Measurements from ENCODE around the gene EPS15. TPM values are rescaled to one million over a fixed set of nuclear protein-coding genes. Genes with fewer than 3 reads are reported as not detected.

The EPS15 gene
- total and polyA plus RNA-seq, 2 of the 8 experiments (the other 6 are each of a cell fraction or from before 2014, with no cell fraction given) = 15.9 to 57.2 TPM

- Histone ChIP-seq H3K27me3 (replicated peaks in 1 of 4; ENCODE audit: control insufficient read depth in 3 of 4, extremely low read depth in 1 of 4, insufficient read depth in 3 of 4, low read length in 3 of 4) (no peaks in the 10 kb centered on the region), H3K14ac (ENCODE audit: insufficient read length) (no peak overlapping the region), H3K79me1 (ENCODE audit: low read depth, low read length) (no peaks in the 10 kb centered on the region), H2BK120ac (replicated peaks; ENCODE audit: low read depth, low read length) (no peak overlapping the region), H3K4ac (replicated peaks; ENCODE audit: insufficient read length, low read depth, low read length) (no peak overlapping the region), H3K27ac (ENCODE audit: low read depth, low read length) (no peak overlapping the region), H3K4me3 (ENCODE audit: extremely low read depth in 1 of 4, insufficient read depth in 2 of 4, low read depth in 3 of 4, low read length in 4 of 4) (no peak overlapping the region), H2AFZ (ENCODE audit: low read length) (no peak overlapping the region), H3K36me3 (ENCODE audit: control insufficient read depth in 2 of 4, insufficient read depth in 4 of 4, low read length in 3 of 4) (no peaks in the 10 kb centered on the region), H2BK5ac (ENCODE audit: low read depth, low read length) (peak overlapping the region; percentile 26; the same call in 1 of the 2 replicates), H3K9ac (replicated peaks in 1 of 4; ENCODE audit: extremely low read depth in 1 of 4, low read depth in 3 of 4, low read length in 3 of 4) (no peak overlapping the region), H3K4me2 (ENCODE audit: insufficient read depth in 1 of 2, low read depth in 2 of 2, low read length in 2 of 2) (no peak overlapping the region), H4K5ac (ENCODE audit: insufficient read length, low read depth, low read length) (no peak overlapping the region), H3K56ac (replicated peaks; ENCODE audit: insufficient read length, low read depth, low read length) (no peak overlapping the region), H4K91ac (replicated peaks; ENCODE audit: insufficient read length, low read length) (no peak overlapping the region), H2BK20ac (ENCODE audit: low read length) (peak overlapping the region; percentile 86; the same call in 1 of the 2 replicates), H4K8ac (ENCODE audit: extremely low read depth, insufficient read depth, low read length) (no peak overlapping the region), H3K79me2 (ENCODE audit: control insufficient read depth in 1 of 2, insufficient read depth in 2 of 2, low read length in 2 of 2) (no peaks in the 10 kb centered on the region), H2AK5ac (ENCODE audit: low read depth, low read length) (peak overlapping the region; percentile 28; the same call in 1 of the 2 replicates), H4K20me1 (replicated peaks in 1 of 2; ENCODE audit: control insufficient read depth in 1 of 2, insufficient read depth in 2 of 2, low read length in 2 of 2) (no peaks in the 10 kb centered on the region), H2BK15ac (ENCODE audit: low read length) (0 out of 2 replicates have a peak overlapping the region, but pooled peaks have one; percentile 40), H3K4me1 (replicated peaks in 1 of 4; ENCODE audit: control insufficient read depth in 3 of 4, insufficient read depth in 4 of 4, low read length in 3 of 4) (peaks cover 0 to 10% (median 3%) of the 10 kb centered on the region in 4 experiments; a peak in 4 of 7 replicates), H3K9me3 (ENCODE audit: insufficient read depth in 2 of 2, low read depth in 1 of 2, low read length in 1 of 2) (no peaks in the 10 kb centered on the region), H3K23ac (ENCODE audit: insufficient read length) (no peak overlapping the region), H2BK12ac (ENCODE audit: low read depth, low read length) (0 out of 2 replicates have a peak overlapping the region, but pooled peaks have one; percentile 27), H3K18ac (ENCODE audit: extremely low read depth, low read length) (peak overlapping the region; percentile 48; the same call in 1 of the 2 replicates), H3K23me2 (ENCODE audit: low read depth, low read length) (peaks cover 2% of the 10 kb centered on the region; the same call in 1 of the 2 replicates)
- CTCF ChIA-PET (ENCODE audit: partially characterized antibody) = no interaction called here
- POLR2A ChIA-PET (ENCODE audit: partially characterized antibody) = no interaction called here
- TF ChIP-seq HDAC6 (IDR thresholded peaks at IDR 0.05; ENCODE audit: low read depth, low read length) (no peak), USF2 (IDR thresholded peaks at IDR 0.05; ENCODE audit: low read length) (no peak), JUND (IDR thresholded peaks at IDR 0.05; ENCODE audit: low read length) (no peak), ATF3 (IDR thresholded peaks at IDR 0.05; ENCODE audit: insufficient read depth, low read depth, low read length) (no peak), TEAD4 (IDR thresholded peaks at IDR 0.05; ENCODE audit: low read depth, low read length) (no peak), GTF2F1 (IDR thresholded peaks at IDR 0.05; ENCODE audit: borderline replicate concordance, low read depth, low read length) (no peak), RXRA (IDR thresholded peaks at IDR 0.05; ENCODE audit: insufficient read depth, low read depth, low read length) (no peak), SP4 (IDR thresholded peaks at IDR 0.05; ENCODE audit: low read length) (no peak), SIRT6 (IDR thresholded peaks at IDR 0.05; ENCODE audit: low read length) (no peak), SP2 (IDR thresholded peaks at IDR 0.05; ENCODE audit: low read length) (no peak)
- FAIRE-seq (no peak), DNase-seq (ENCODE audit: low read depth in 1 of 2, low spot score in 2 of 2) (no peak)
These were observed 38.1 kb upstream of the EPS15 start for GRCh38 chr1:51557168-51557567.

Measured in H1 (cell line).